ENCODE data around the gene GNG7.

GNG7 gene

DNA sequence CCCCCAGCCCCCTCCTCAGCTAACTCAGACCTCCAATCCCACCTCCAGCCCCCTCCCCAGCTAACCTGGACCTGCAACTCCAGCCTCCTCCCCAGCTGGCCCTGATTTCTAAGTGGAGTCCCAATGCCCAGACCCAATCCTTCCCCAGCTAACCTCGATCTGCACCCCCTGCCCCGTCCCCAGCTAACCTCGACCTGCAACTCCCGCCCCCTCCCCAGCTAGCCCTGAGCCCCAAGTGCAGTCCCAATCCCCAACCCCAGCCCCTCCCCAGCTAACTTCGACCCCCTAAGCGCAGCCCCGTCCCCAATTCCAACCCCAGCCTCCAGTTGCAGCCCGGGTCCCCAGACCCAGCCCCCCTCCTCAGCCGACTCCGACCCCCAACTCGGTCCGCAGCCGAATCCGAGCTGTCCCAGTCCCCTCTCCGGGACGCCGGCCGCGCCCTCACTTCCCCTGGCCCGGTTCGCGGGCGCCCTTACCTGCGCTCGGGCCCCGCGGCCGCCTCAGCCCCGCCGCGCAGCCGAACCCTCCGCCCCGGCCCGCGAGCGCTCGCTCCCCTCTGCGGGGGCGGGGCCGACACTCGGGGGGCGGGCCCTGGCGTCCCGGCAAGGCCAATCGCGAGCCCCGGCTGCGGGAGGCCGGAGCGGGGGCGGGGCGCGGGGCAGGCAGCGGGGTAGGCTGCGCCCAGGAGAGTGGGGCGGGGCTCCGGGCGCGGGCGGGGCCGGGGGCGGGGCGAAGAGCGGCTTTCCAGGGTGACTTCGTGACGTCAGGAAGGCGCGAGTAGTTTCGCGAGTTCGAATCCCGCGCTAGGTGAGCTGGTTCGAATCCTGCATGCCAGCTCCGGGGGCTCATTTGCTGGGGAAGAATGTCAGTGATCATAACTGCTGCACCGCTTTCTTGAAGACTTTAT lies at the start of gene GNG7:
GNG7 (minus strand) TSS at position 525 of the 907 bp plus-strand sequence. CDS start 182,006 bp downstream, outside the sequence.
- Histone ChIP-seq H3K9me2 (replicated peaks; ENCODE audit: control insufficient read depth, low read length) (no peaks in the 10 kb centered on the region), H3K79me2 (ENCODE audit: control insufficient read depth, low read length) (peaks cover 36% of the 10 kb centered on the region), H3F3A (ENCODE audit: control insufficient read depth, insufficient read depth) (peaks cover 33% of the 10 kb centered on the region), H3K9me3 (ENCODE audit: control insufficient read depth, insufficient read depth, low read length) (no peaks in the 10 kb centered on the region), H3K4me2 (ENCODE audit: low read length) (peak within 1 kb of the TSS; percentile 83), H4K20me1 (ENCODE audit: control insufficient read depth, insufficient read depth, low read depth, low read length) (no peaks in the 10 kb centered on the region), H3K36me3 (ENCODE audit: control insufficient read depth, low read length) (peaks cover 30% of the 10 kb centered on the region), H3K4me1 (ENCODE audit: control insufficient read depth, low read length) (peaks cover 37% of the 10 kb centered on the region), H3K27me3 (ENCODE audit: control insufficient read depth, low read length) (no peaks in the 10 kb centered on the region), H3K27ac (ENCODE audit: low read depth, low read length) (peak within 1 kb of the TSS; percentile 99), H3K4me3 (ENCODE audit: low read length) (peak within 1 kb of the TSS; percentile 84)
- TF ChIP-seq CTCF (IDR thresholded peaks at IDR 0.05; ENCODE audit: low read depth, low read length, poor library complexity, severe bottlenecking), result no peak
- no peak for TF ChIP-seq EZH2phosphoT487 (IDR thresholded peaks at IDR 0.05; ENCODE audit: borderline replicate concordance, low read length)

GRCh38 chr19:2751438-2751830 lies 48.9 kb upstream of the GNG7 start:
- H3K4me1 ChIP-seq (ENCODE audit: control insufficient read depth, low read length), result peaks cover 47% of the 10 kb centered on the region
- H3K27ac ChIP-seq (ENCODE audit: low read depth, low read length), result no peak overlapping the region
- H3K9me3 ChIP-seq (ENCODE audit: control insufficient read depth, insufficient read depth, low read length), result no peaks in the 10 kb centered on the region
- TF ChIP-seq EZH2phosphoT487 (IDR thresholded peaks at IDR 0.05; ENCODE audit: borderline replicate concordance, low read length) (no peak), CTCF (IDR thresholded peaks at IDR 0.05; ENCODE audit: low read depth, low read length, poor library complexity, severe bottlenecking) (no peak)
- H3K9me2 ChIP-seq (replicated peaks; ENCODE audit: control insufficient read depth, low read length), result no peaks in the 10 kb centered on the region
- no peak overlapping the region for H3K4me3 ChIP-seq (ENCODE audit: low read length)
- no peak overlapping the region for H3K4me2 ChIP-seq (ENCODE audit: low read length)
- peaks cover 6% of the 10 kb centered on the region for H3F3A ChIP-seq (ENCODE audit: control insufficient read depth, insufficient read depth)
- no peaks in the 10 kb centered on the region for H4K20me1 ChIP-seq (ENCODE audit: control insufficient read depth, insufficient read depth, low read depth, low read length)
- peaks cover 21% of the 10 kb centered on the region for H3K36me3 ChIP-seq (ENCODE audit: control insufficient read depth, low read length)
- H3K79me2 ChIP-seq (ENCODE audit: control insufficient read depth, low read length), result no peaks in the 10 kb centered on the region
- no peaks in the 10 kb centered on the region for H3K27me3 ChIP-seq (ENCODE audit: control insufficient read depth, low read length)

DNA sequence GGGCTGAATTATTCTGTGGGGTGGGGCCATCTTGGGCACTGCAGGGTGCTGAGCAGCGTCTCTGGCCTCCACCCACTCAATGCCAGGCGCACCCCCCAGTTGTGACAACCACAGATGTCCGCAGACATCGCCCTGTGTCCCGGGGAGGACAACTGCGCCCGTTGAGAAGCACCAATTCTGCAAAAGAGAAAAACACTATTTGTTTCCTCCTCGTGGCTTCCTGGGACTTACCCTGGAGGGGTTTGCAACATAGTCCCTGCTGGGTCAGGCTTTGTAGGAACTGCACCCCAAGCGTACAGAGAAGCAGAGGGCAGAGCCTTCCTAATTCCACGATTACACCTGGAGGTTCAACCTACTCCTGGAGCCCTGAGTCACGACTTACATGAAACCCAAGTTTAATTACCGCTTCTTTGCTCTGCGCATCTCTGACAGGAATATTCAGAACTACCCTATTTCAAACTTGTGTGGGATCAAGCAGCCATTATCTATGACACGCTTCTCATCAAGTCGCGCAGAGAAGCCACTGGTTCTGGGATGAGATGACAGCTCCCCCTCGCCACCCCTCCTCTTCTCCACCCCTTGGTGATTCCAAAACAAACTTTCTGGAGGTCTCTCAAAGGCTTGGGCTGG lies 48.4 kb upstream of the GNG7 start:
- H3K9me2 ChIP-seq (replicated peaks; ENCODE audit: control insufficient read depth, low read length), result no peaks in the 10 kb centered on the region
- TF ChIP-seq EZH2phosphoT487 (IDR thresholded peaks at IDR 0.05; ENCODE audit: borderline replicate concordance, low read length) (no peak), CTCF (IDR thresholded peaks at IDR 0.05; ENCODE audit: low read depth, low read length, poor library complexity, severe bottlenecking) (no peak)
- no peaks in the 10 kb centered on the region for H3K27me3 ChIP-seq (ENCODE audit: control insufficient read depth, low read length)
- peaks cover 6% of the 10 kb centered on the region for H3F3A ChIP-seq (ENCODE audit: control insufficient read depth, insufficient read depth)
- peak overlapping the region; percentile 25; the same call in 1 of the 2 replicates for H3K4me2 ChIP-seq (ENCODE audit: low read length)
- peaks cover 21% of the 10 kb centered on the region for H3K36me3 ChIP-seq (ENCODE audit: control insufficient read depth, low read length)
- no peaks in the 10 kb centered on the region for H4K20me1 ChIP-seq (ENCODE audit: control insufficient read depth, insufficient read depth, low read depth, low read length)
- no peak overlapping the region for H3K27ac ChIP-seq (ENCODE audit: low read depth, low read length)
- H3K4me3 ChIP-seq (ENCODE audit: low read length), result no peak overlapping the region
- peaks cover 47% of the 10 kb centered on the region for H3K4me1 ChIP-seq (ENCODE audit: control insufficient read depth, low read length)
- no peaks in the 10 kb centered on the region for H3K9me3 ChIP-seq (ENCODE audit: control insufficient read depth, insufficient read depth, low read length)
- no peaks in the 10 kb centered on the region for H3K79me2 ChIP-seq (ENCODE audit: control insufficient read depth, low read length)

Data from DOHH2 (cell line).